NCI-H1694 treated with DMSO at 0.1 percent for 48 hours (cell line): Measurements from ENCODE around the gene ARID3A.
"Not testable (repeated sequence)": the region's sequence is repeated elsewhere in the genome, so short reads cannot be mapped to it uniquely, and the experiment has no call there.

Experiments used
- DNase-seq: peaks from one replicate; lab custom pipeline; 2025; lab: John Stamatoyannopoulos, UW

Gene ARID3A

DNA sequence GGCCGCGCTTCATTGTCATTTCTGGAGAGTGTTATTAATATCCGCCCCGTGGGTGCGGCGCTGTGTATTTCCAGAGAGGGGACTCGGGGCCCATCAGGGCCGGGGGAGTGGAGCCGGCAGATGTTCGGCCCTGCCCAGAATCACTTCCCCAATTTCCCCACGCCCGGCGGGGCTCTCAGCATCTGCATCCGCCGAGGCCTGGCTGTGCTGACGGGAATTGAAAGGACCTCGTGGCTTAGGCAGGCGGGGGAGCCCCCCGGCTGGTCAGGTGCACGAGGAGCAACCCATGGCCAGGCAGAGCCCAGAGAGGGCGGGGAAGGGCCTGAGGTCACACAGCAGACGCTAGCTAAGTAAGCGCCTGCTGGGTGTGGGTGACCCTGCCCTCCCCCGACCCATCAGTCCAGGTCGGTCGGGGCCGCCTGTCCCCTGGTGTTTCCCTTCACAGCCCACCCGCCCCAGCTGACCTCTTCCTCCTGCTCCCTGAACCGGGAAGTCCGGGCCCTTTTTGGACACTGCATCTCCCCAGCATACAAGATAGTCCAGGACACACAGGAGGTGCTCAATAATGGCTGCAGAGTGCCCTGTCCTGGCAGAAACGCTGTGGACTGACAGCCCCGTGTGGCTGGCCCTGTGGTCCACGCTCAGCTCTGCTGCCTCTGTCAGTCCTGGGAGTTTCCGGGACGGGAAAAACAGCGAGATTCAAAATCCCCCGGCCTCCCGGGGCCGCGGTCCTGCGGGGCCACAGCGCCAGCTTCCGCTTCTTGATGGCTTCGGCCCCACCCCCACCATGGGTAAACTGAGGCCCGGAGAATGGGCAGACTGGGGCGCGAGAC lies 22.1 kb downstream of the ARID3A start:
- DNase-seq = no peak

DNA sequence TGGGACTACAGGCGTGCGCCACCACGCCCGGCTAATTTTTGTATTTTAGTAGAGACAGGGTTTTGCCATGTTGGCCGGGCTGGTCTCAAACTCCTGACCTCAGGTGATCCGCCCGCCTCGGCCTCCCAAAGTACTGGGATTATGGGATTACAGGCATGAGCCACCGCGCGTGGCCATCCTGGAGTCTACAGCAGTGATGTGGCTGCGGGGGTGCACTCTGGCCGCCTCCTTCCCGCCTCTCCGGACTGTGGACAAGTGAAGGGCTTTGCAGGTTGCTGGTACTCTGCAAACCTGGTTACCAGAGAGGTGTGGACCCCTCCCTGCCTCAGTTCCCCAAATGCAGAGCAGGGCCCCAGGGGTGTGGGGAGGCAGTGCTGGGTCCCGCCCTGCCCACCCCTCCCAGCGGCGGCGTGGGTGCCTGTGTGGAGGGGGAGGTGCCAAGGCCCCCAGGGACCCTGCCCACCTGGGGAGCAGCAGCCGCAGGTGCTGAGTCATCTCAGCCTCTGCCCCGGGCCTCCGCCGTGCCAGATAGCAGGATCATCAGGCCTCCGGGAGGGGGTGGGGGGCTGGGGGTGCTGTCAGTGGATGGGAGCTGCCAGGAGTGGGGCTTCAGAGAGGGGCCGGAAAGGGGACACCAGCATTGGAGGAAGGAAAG lies 23.1 kb downstream of the ARID3A start:
- no peak for DNase-seq

DNA sequence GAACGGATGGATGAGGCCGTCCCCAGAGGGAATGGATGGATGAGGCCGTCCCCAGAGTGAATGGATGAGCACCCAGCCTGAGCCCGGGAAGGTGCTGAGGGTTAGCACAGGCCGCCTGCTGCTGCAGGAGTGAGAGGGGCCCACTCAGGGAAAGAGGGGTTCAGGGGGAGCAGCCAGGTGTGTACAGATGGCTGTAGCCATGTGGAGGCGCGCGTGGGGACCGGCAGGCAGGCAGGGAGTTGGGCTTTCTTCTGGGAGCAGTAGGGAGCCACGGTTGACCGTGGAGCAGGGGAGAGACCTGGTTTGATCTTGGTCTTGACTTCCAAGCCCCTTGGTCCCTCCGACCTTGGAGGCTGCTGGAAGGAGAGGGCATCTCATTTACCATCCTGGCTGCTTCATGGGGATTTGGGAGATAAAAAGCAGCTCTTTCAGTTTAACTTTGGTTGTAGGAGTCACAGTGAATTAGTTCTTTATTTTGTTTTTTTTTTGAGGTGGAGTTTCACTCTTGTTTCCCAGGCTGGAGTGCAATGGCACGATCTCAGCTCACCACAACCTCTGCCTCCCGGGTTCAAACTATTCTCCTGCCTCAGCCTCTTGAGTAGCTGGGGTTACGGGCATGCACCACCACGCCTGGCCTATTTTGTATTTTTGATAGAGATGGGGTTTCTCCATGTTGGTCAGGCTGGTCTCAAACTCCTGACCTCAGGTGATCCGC lies 24.7 kb downstream of the ARID3A start:
- DNase-seq = no peak

DNA sequence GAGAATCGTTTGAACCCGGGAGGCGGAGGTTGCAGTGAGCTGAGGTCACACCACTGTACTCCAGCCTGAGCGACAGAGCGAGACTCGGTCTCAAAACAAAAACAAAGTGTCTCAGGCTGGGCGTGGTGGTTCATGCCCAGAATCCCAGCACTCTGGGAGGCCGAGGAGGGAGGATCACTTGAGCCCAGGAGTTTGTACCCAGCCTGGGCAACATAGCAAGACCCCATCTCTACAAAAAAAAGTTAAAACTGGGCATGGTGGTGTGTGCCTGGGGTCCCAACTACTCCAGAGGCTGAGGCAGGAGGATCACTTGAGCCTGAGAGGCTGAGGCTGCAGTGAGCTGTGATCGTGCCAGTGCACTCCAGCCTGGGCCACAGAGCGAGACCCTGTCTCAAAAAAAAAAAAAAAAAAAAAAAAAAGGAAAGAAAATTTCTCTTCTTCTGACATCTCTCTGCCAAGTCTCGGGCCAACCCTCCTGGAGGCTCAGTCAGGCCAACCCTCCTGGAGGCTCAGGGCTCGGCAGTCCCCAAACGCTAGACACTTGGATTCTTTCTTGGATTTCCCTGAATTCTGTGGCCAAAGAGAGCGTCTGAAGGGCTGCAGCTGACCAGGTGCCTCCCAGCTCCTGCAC lies 26.3 kb downstream of the ARID3A start:
- no peak for DNase-seq

DNA sequence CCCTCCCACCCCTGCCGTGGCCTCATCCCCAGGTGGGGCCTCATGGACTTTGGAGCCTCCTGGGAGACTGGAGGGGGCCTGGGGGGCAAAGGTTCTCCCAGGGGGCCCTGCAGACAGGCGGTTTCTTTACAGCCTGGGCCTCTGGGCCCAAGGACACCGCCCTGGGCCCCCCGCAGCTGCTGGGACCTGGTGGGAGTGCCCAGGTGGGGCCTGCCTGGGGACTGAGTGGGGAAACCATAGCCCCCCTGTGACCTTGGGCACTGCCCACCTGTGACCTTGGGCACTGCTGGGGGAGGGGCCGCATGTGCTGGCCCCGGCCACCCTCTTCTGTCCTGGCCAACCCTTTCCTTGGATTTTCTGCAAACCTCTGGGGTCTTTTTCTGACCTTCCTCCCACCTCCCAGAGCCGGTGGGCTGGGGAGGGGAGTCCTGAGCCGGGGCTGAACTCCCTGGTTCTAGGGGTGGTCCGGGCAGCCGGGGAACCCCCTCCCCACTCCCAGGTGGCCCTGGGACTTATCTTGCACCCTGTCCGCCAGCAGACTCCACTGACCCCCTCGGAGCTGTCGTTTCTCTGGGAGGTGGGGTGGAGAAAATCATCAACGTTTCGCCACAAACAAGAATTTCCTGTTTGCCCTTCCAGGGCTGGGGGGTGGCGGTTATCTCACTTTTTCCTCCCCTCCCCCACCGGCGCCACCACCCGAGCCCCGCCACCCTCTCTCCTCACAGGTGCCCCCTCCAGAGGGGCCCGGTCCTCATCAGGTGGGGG lies 27.0 kb downstream of the ARID3A start:
- no peak for DNase-seq

DNA sequence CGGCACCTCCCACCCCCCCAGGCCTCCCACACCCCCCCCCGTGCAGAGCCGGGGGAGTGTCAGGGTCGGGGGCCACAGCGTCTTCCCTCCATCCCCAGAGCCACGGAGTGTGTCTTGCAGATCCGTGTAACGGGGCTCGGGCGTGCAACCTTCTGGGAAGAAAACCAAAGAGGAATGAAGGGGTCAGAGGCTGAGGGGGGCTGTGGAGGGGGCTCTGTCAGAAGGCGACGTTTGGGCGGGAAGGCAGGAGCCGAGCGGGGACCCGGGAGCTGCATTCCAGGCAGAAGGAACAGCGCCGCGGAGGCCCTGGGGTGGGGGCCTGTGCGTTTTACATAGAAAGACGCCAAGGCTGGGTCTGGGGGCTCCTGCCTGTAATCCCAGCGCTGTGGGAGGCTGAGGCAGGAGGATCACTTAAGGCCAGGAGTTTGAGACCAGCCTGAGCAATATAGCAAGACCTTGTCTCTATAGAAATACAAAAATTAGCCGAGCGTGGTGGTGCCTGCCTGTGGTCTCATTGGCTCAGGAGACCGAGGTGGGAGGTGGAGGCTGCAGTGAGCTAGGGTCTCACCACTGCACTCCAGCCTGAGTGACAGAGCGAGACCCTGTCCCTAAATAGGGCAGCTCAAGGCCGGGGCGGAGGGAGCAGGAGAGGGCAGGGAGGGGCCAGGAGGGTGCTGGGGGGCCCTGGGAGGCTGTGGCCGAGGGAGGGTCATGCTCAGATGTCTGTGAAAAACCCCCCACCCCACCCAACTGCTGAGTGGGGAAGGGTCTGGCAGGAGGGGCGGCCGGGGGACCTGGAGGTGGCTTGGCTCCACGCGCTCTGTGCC lies 27.8 kb downstream of the ARID3A start:
- DNase-seq = no peak

DNA sequence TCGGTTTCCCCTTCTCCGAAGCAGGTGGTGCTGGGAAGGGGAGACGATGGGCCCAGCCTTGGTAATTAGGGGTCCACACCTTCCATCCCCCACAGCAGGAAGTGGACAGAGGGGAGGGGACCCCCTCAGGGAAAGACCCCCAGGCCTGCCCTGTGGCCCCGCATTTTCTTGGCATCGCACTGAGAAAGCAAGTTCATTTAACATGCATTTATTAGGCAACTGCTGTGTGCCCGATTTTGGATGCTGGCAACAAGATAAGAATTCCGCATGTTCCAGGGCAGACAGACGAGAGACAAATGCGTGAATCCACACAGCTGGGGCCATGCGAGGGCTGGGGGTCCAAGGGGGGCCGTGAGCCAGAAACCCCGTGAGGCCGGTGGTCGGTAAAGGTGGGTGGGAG lies 28.4 kb downstream of the ARID3A start:
- no peak for DNase-seq

DNA sequence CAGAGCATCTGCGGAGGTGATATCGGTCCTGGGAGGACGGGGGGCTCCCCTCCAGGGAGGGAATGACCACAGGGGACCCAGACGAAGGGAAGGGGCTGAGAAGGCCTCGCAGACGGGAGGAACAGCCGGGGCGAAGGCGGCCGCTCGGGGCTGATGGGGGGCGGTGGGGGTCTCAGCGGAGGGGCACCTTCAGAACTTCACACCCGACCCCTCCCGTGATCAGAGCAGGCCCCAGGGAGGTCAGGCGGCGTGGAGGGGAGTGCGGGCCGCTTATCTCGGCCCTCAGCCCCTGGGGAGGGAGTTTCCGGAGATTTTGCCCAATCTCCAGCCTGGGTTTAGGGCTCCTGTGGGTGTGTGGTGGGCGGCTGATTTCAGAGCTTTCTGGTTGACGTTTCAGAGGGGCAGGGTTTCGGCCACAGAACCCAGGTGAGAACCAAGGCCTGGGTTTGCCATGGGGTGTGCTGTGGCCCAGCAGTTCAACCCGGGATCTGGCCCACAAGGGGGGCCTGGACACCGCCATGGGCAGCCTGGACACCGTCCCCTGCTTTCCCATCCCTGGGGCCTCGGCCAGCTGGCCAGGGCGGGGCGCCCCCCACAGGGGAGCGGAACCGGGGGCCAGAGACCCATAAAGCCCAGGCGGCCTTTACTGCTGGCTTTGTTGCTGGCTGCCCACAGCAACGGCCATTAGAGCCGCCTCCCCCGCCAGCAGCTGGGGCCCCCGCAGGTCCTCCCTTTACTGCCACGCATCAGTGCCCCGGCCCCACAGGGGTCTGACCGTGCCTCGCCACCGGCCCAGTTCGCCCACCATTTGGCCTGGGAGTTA lies 29.0 kb downstream of the ARID3A start:
- DNase-seq = no peak

DNA sequence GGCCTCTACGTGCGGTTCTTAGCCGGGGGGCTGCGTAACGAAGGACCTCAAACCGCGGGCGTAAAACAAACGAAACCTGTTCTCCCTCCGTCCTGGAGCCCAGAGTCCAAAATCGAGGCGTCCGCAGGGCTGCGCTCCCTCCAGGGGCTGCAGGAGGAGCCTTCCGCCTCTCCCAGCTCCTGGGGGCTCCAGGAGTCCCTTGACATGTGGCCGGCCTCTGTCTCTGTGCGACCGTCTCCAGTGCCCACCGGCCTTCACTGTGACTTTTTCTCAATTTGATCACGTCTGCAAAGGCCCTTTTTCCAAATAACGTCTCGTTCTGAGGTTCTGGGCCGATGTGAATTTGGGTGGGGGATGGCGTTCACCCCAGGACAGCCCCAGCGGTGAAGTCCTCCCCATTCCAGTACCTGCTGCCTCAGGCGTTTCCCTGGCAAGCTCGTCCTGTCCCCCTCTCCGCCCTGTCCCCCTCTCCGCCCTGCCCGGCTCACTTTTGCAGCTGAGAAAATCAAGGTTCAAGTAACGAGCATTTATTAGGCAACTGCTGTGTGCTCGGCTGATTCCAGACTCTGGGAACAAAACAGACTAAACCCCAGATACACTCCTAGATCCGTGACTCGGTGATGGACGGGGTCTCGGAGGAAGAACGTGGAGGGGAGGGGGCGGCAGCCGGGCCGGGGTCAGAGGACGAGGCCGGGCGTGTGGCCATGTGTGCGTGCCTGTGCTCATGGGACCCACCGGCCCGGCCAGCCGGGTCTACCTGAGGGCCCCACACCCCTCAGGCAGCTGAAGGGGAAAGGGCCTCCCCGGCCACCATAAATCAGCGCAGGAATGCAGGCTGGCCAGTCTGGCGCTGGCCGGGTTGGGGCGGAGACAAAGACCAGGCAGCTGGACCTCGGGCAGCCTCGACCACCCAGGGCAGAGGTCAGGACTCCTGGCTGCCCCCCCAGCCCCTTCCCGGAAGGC lies 30.2 kb downstream of the ARID3A start:
- DNase-seq = no peak

DNA sequence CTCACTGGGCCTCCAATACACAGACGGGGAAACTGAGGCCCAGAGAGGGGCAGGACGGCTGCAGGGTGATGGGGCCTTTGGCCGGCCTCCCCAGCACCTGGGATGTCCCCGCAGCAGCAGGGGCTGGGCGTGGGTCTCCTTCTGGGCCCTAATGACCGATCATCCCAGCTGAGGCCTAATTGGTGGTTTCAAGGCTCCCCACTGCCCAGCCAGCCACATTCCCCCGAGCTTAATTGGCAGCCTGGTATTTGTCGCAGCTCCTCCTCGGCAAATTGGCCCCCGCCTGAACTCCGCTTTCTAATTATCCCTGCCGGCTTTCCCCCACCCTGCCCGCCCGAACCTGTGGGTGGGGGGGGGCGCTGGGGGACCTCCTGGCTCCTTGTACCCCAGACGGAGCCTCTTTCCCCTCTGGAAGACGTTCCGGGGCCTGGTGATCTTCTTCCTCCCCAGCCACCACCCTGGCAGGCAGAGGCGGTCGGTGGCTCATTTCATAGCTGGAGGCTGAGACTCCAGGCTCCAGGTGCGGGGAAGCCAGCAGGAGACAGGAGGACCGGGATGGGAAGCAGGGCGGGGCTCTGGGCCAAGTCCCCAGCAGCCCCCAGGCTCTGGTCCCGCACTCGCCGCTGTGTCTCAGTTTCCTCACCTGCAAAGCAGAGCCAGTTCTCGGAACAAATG lies 31.1 kb downstream of the ARID3A start:
- DNase-seq = no peak

DNA sequence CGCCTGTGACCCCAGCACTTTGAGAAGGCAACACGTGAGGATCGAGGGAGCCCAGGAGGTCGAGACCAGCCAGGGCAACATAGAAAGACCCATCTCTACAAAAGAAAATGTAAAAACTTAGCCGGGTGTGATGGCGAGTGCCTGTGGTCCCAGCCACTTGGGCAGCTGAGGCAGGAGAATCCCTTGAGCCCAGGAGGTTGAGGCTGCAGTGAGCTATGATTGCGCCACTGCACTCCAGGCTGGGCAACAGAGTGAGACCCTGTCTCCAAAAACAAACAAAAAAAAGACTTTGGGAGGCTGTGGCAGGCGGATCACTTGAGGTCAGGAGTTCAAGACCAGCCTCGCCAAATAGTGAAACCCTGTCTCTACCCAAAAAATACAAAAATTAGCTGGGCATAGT lies 31.7 kb downstream of the ARID3A start:
- DNase-seq = not testable (repeated sequence)

DNA sequence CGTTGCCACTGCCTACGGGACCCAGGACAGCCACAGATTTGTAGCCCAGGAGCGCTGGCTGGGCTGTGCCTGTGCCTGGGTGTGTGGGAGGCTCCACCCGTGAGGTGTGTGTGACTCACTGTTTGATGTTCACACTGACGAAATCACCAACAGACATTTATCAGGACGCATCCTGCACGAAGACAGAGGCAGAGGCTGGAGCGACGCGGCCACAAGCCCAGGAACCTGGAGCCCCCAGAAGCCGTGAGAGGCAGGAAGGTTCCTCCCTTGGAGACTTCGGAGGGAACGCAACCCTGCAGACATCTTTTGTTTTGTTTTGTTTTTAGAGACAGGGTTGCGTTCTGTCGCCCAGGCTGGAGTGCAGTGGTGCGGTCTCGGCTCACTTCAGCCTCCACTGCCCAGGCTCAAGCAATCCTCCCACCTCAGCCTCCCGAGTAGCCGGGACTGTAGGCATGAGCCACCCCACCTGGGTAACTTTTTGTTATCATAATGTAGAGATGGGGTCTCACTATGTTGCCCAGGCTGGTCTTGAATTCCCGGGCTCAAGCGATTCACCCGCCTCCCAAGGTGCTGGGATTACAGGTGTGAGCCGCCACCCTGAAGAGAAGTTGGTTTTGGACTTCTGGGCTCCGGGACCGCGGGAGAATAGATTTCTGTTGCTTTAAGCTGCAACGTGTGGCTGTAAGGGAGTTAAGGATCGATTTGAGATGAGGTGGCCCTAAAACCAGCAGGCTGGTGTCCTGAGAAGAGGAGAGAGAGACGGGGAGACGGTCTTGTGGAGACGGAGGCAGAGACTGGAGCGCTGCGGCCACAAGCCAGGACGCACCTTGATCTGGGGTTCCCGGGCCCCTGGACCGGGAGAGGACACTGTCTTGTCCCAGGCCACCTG lies 33.4 kb downstream of the ARID3A start:
- DNase-seq = no peak

DNA sequence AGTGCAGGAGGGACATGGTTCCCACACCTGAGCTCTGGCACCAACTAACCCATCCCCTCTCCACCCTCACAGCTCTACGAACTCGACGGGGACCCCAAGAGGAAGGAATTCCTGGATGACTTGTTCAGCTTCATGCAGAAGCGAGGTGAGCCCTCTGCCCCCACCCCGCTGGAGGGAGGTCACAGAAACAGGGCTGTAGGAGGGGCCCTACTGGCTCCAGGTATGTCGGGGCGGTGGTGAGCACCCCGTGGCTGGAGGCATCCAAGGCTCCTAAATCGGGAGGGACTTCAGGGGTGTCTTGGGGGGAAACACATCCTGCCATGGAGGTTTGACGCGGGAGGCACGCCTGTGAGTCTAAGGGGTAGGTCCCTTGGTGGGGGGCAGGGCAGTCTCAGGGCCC lies 34.2 kb downstream of the ARID3A start:
- no peak for DNase-seq

DNA sequence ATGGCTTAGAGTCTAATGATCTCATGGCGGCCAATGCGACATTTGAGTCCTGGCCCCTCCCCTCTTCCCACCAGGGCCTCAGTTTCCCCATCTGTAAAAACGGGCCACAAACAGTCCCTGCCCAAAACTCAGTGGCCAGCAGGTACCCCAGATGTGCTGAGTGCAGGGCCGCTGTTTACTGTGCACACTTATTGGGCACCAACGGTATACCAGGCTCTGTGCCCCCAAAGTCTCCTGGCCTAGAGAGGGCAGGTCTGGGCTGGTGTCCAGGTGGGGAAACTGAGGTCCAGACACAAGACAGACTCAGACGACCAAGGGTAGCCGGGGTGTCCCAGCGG lies 34.7 kb downstream of the ARID3A start:
- no peak for DNase-seq

DNA sequence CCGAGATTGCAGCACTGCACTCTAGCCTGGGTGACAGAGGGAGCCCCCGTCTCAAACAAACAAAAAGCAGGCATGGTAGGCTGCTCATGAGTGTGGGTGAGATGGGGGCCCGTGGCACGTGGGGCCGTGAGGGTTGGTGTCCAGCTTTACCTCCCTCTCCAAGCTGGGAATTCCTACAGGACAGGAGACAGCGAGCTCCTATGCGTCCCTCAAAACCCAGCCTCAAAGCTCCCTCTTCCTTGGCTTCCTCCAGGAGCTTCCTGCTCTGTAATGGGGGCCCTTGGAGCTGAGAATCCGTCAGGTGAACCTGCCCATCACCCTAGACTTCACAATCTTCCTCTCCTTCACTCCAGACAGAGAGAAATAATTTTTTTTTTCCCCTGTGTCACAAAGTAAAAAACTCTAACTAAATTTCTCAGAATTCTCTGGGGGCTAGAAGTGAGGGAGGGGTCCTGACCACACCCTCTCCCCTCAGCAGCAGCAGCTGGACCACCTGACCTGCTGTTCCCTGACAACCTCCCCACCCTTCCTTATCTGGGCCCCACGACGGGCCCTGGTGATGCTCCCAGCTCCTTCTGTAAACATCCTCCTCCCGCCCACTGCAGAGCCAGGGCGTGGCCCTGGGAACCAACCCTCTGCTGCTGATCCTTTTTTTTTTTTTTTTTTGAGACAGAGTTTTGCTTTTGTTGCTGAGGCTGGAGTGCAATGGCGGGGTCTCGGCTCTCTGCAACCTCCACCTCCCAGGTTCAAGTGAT lies 36.2 kb downstream of the ARID3A start:
- DNase-seq = no peak

DNA sequence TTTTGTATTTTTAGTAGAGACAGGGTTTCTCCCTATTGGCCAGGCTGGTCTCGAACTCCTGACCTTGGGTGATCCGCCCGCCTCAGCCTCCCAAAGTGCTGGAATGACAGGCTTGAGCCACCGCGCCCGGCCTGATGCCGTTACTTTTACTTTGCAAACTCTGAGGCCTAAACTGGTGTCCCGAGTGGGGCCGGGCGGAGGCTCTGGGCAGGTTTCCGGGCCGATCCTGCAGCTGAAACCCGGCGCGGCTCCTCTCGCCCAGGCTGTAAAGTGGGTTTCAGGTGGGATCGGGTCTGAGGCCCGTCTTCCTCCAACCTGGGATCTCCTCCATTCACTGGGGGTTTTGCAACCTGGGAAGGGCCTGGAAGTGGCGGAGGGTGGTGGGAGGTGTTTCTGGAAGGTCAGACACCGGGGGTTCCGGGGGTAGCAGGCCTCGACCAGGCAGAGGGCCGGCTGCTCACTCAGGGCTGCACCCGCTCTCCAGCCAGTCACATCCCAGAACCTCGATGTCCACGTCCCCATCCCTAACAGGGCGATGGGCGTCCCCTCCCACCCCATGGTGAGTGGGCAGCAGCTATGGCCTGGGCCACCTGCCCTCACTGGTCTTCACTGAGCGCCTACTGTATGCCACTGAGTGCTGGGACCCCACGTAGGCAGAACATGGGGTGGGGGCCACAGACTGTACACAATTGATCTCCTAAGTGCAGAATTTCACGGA lies 37.0 kb downstream of the ARID3A start:
- no peak for DNase-seq
